Endothelial cell of umbilical vein (primary cell): ENCODE results near the gene IZUMO4. TPM values are rescaled to one million over a fixed set of nuclear protein-coding genes. Genes with fewer than 3 reads are reported as not detected.
A peak's percentile ranks its signal among the peaks of the same experiment; 100 is the strongest.

Experiments
- BruUV-seq: library from RNA; stranded (reverse); fragments of 400-500 nt; replicated peaks from 2 replicates; lab custom pipeline; 2021; lab: Mats Ljungman, UMichigan
- CTCF ChIA-PET: fragments of 300-600, 350-600 bp; sonication (Branson Sonifier 250); formaldehyde crosslinking; loops from one replicate; lab custom pipeline; 2021; ENCODE audit warnings: antibody characterized with exemption, inconsistent platforms; lab: Charles Lee
- POLR2A ChIA-PET: fragments of 300-600, 350-600 bp; sonication (Branson Sonifier 250); formaldehyde crosslinking; loops from one replicate; lab custom pipeline; 2021; ENCODE audit warnings: antibody characterized with exemption, inconsistent platforms; lab: Charles Lee
- DNase-seq: peaks from one replicate; pipeline ENCODE4 v3.0.0-alpha.2; 2011; ENCODE audit warnings: low read depth, low spot score
- FAIRE-seq: peaks from 2 replicates; lab custom pipeline; 2011; peaks lifted over from hg19 to GRCh38; lab: Jason Lieb, UNC
- H2AFZ ChIP-seq: 2 replicates; pipeline ENCODE4 v1.6.0; 2012; ENCODE audit warnings: low read depth, low read length, control low read depth, inconsistent platforms
- H3K27ac ChIP-seq: 2 replicates; pipeline ENCODE4 v1.5.1; 2011; ENCODE audit warnings: low read depth, mild to moderate bottlenecking, control low read depth, low read length, moderate library complexity; ENCODE audit not compliant: insufficient read depth
- H3K27me3 ChIP-seq, 2 experiments: 2 replicates each; pipeline versions ENCODE4 v1.6.0 to v1.6.1; 2011; ENCODE audit warnings: low read length in 2 of 2, mixed read lengths in 1 of 2; ENCODE audit not compliant: control insufficient read depth in 2 of 2, insufficient read depth in 2 of 2
- H3K36me3 ChIP-seq, 2 experiments: 2 replicates in 1 of 2; 3 replicates in 1 of 2; pipeline ENCODE4 v1.5.1; 2011; ENCODE audit warnings: low read length in 2 of 2, mild to moderate bottlenecking in 1 of 2, moderate library complexity in 1 of 2; ENCODE audit not compliant: control insufficient read depth in 2 of 2, insufficient read depth in 2 of 2; ENCODE audit errors: extremely low read depth in 1 of 2
- H3K4me1 ChIP-seq: 3 replicates; pipeline ENCODE4 v1.5.1; 2011; ENCODE audit warnings: mild to moderate bottlenecking, low read length; ENCODE audit not compliant: control insufficient read depth, insufficient read depth; ENCODE audit errors: extremely low read depth
- H3K4me2 ChIP-seq: 2 replicates; pipeline ENCODE4 v1.6.1; 2011; ENCODE audit warnings: low read length, control low read depth, mixed read lengths; ENCODE audit not compliant: insufficient read depth
- H3K4me3 ChIP-seq, 3 experiments: fragments of 200-600 bp in 1 of 3; sonication (generic), shearing (Covaris generic) in 1 of 3; replicated peaks in 1 of 3; 2 replicates each; pipeline ENCODE4 v1.5.1; 2011 to 2016; ENCODE audit warnings: control low read depth in 3 of 3, low read length in 3 of 3, mild to moderate bottlenecking in 2 of 3, inconsistent platforms in 1 of 3, low read depth in 1 of 3, moderate library complexity in 1 of 3; ENCODE audit not compliant: insufficient read depth in 1 of 3
- H3K79me2 ChIP-seq: 2 replicates; pipeline ENCODE4 v1.6.0; 2012; ENCODE audit warnings: low read length, inconsistent platforms; ENCODE audit not compliant: control insufficient read depth, insufficient read depth
- H3K9ac ChIP-seq: replicated peaks from 2 replicates; pipeline ENCODE3; 2011; ENCODE audit warnings: low read length, control low read depth; ENCODE audit not compliant: insufficient read depth; ENCODE audit errors: extremely low read depth
- H3K9me1 ChIP-seq: replicated peaks from 3 replicates; pipeline ENCODE4 v1.6.0; 2011; ENCODE audit warnings: mild to moderate bottlenecking, low read length; ENCODE audit not compliant: control insufficient read depth, insufficient read depth; ENCODE audit errors: extremely low read depth
- H3K9me3 ChIP-seq: replicated peaks from 2 replicates; pipeline ENCODE4 v1.5.1; 2012; ENCODE audit warnings: low read length, inconsistent platforms; ENCODE audit not compliant: control insufficient read depth, insufficient read depth
- H4K20me1 ChIP-seq: replicated peaks from 2 replicates; pipeline ENCODE3; 2011; ENCODE audit warnings: mild to moderate bottlenecking, low read length; ENCODE audit not compliant: control insufficient read depth, insufficient read depth; ENCODE audit errors: extremely low read depth
- CTCF ChIP-seq, 2 donors: IDR thresholded peaks; 1 replicate in 1 of 2; 2 replicates in 1 of 2; pipeline ENCODE4 v1.5.1; 2011; ENCODE audit warnings: low read length in 2 of 2, mild to moderate bottlenecking in 2 of 2, moderate library complexity in 2 of 2, control low read depth in 1 of 2, inconsistent platforms in 1 of 2, low read depth in 1 of 2; ENCODE audit not compliant: insufficient read depth in 1 of 2; ENCODE audit errors: extremely low read depth in 1 of 2
- EZH2 ChIP-seq: IDR thresholded peaks from 2 replicates; pipeline ENCODE4 v1.6.1; 2012; ENCODE audit warnings: borderline replicate concordance, low read depth, mild to moderate bottlenecking, moderate library complexity, low read length, inconsistent platforms; ENCODE audit not compliant: severe bottlenecking
- FOS ChIP-seq: IDR thresholded peaks from 2 replicates; pipeline ENCODE4 v1.6.1; 2011; ENCODE audit warnings: mild to moderate bottlenecking, low read length, moderate library complexity, borderline replicate concordance; ENCODE audit not compliant: insufficient read depth
- GATA2 ChIP-seq: IDR thresholded peaks from 2 replicates; pipeline ENCODE4 v1.7.0; 2011; ENCODE audit warnings: low read depth, mild to moderate bottlenecking, moderate library complexity, mixed read lengths, low read length; ENCODE audit not compliant: insufficient read length, insufficient read depth
- JUN ChIP-seq: IDR thresholded peaks from 2 replicates; pipeline ENCODE4 v1.6.1; 2011; ENCODE audit warnings: borderline replicate concordance, low read depth; ENCODE audit not compliant: insufficient read length, insufficient read depth
- MYC ChIP-seq: IDR thresholded peaks from one replicate; pipeline ENCODE4 v1.6.1; 2011; ENCODE audit warnings: mild to moderate bottlenecking, low read depth, low read length
- POLR2A ChIP-seq: IDR thresholded peaks from 2 replicates; pipeline ENCODE4 v1.6.1; 2012; ENCODE audit warnings: low read depth, mild to moderate bottlenecking, control low read depth, low read length
- POLR2AphosphoS5 ChIP-seq: IDR thresholded peaks from 2 replicates; pipeline ENCODE4 v1.6.1; 2012; ENCODE audit warnings: low read depth, mild to moderate bottlenecking, control low read depth, low read length, moderate library complexity; ENCODE audit not compliant: insufficient read depth
- dilution Hi-C: fragments of 300-500 bp; cut with MboI; formaldehyde crosslinking; loops from one replicate; pipeline ENCODE4 v1.15.0; 2019; ENCODE audit warnings: low sequenced_read_pairs; ENCODE audit not compliant: extremely low pct_ligation_motif_present
- intact Hi-C: fragments of 100-400 bp; cut with micrococcal nuclease; formaldehyde crosslinking; loops from one replicate; pipeline ENCODE4 v1.10.0; 2022
- polyA plus RNA-seq, 4 experiments: library from polyadenylated mRNA; depleted of rRNA in 3 of 4; stranded (reverse) in 3 of 4; unstranded in 1 of 4; fragments of >200 nt; gene quantifications; 2 replicates each; pipeline versions ENCODE4 v1.2.1 to v1.2.3, GENCODE V29; 2011 to 2012; ENCODE audit warnings: missing spikeins in 1 of 4
- total RNA-seq: library from RNA; stranded (reverse); gene quantifications from 2 replicates; pipeline ENCODE4 v1.2.3, GENCODE V29; 2021
- TF ChIP-seq, protein P1 (sequence below): IDR thresholded peaks from 2 replicates; pipeline ENCODE4 v1.6.1; 2011; ENCODE audit not compliant: insufficient read depth, insufficient read length

Gene IZUMO4
- total and polyA plus RNA-seq, 2 donors (not counting 3 experiments of a cell fraction or from before 2014, with no cell fraction given): 1.1 to 2.0 TPM

DNA sequence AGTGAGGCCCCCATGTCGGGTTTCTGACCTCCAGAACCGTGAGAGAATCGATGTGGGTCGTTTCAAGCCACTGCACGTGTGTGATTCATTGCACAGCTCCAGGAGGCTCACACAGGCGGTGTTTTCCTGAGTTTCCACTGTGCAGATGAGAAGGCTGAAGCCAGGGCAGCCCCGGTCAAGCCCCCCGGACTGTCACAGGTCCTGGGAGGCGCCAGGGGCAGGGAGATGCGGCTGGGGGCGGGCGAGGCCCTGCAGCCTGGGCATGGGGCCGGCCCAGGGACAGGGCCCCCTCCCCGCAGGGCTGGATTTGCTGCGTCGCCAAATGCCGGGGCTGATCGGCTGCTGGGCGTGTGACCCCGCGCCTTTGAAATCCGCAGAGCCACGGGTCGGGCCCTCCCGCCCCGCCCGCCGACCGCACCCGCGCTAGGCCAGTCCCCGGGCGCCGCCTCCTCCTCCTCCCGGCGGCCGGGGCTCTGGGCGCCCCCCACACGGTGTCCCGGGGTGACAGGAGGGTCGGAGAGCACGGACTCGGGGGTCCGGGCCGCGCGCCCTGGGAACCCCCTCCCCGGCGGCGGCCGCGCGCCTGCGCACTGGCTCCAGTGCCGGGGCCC lies 35.7 kb upstream of the IZUMO4 start:
- Histone ChIP-seq H4K20me1 (no peaks in the 10 kb centered on the region), H3K4me2 (peak overlapping the region; percentile 66), H3K79me2 (no peaks in the 10 kb centered on the region), H2AFZ (peak overlapping the region; percentile 14), H3K9me1 (no peaks in the 10 kb centered on the region), H3K27me3 (no peaks in the 10 kb centered on the region), H3K4me1 (peaks cover 28% of the 10 kb centered on the region), H3K4me3 (peak overlapping the region; percentile 3 to 40 (median 37)), H3K27ac (peak overlapping the region; percentile 77), H3K9me3 (no peaks in the 10 kb centered on the region), H3K36me3 (no peaks in the 10 kb centered on the region), H3K9ac (peak overlapping the region; percentile 65)
- dilution Hi-C loops: no loop called here
- POLR2A ChIA-PET: interaction anchor here (1.3 kb wide), 1 partner anchor 9 kb away, joined by 5 read pairs; no protein-coding TSS in a partner anchor
- DNase-seq (peak; percentile 65), FAIRE-seq (peak; percentile 52)
- CTCF ChIA-PET: interaction anchor here (1.0 to 1.1 kb wide), 2 partner anchors 9 to 12 kb away, joined by 3 to 4 read pairs; no protein-coding TSS in a partner anchor
- intact Hi-C loops: no loop called here
- BruUV-seq: TSS peak; percentile 67
- TF ChIP-seq FOS (peak; percentile 0), EZH2 (no peak), JUN (no peak), GATA2 (no peak), POLR2A (peak; percentile 50), POLR2AphosphoS5 (no peak), MYC (no peak), CTCF (IDR thresholded peaks at IDR 0.05; ENCODE audit: extremely low read depth in 1 of 2, insufficient read depth in 1 of 2, low read depth in 1 of 2, low read length in 2 of 2) (no peak)
- TF ChIP-seq, protein P1, sequence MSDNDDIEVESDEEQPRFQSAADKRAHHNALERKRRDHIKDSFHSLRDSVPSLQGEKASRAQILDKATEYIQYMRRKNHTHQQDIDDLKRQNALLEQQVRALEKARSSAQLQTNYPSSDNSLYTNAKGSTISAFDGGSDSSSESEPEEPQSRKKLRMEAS: no peak
